ENCODE data around the gene SIX6.

The SIX6 gene

DNA sequence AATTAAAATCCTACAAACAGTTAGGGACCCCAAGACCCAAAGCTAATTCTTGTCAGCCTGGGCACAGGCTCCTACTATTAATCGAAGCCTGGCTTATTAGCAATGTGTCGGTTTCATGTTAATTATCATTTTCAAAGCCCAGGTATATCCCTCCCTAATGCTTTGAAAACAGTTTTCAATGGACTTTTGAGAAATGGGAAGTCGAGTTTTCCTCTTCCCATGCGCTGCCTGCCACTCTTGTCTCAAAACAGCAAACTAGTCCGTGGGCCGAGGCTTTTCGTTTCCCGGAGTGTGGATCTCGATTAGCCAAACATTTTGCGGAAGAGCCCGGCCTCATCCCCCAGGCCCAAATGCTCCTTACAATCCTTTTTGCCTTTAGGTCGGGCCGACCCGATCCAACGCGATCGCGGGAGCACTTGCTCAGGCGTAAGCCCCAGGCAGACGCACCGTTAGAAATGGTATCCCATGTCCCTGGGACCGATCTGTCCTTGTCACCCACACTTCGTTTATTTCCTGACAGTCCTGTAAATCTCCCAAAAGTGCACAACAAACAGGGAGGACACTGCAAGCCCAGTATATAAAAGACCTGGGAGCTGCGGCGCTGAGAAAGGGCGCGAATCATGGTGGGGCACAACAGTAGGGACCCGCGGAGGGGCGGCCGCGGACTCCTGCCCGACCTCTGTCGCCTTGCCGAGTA, 1.5 kb downstream of the SIX6 start:
- no peaks in the 10 kb centered on the region for H3K36me3 ChIP-seq (ENCODE audit: control insufficient read depth, insufficient read depth, low read length)
- no peak overlapping the region for H2BK15ac ChIP-seq (replicated peaks; ENCODE audit: low read depth)
- WGBS (ENCODE audit: extremely low coverage, insufficient coverage, low lambda C conversion rate): no CpG with 5 or more reads among the region's 35 CpGs
- H3K4me2 ChIP-seq (ENCODE audit: low read length): peak overlapping the region; percentile 20
- H3K23ac ChIP-seq (ENCODE audit: low read length): no peak overlapping the region
- H3K56ac ChIP-seq (ENCODE audit: low read length): no peak overlapping the region
- H3K9ac ChIP-seq (ENCODE audit: low read length): no peak overlapping the region
- no peak overlapping the region for H4K8ac ChIP-seq (ENCODE audit: low read depth, low read length)
- peaks cover 77% of the 10 kb centered on the region for H3K27me3 ChIP-seq (ENCODE audit: insufficient read depth, low read length, poor library complexity)
- H3K27ac ChIP-seq (ENCODE audit: low read depth, low read length): no peak overlapping the region
- no peak overlapping the region for H4K5ac ChIP-seq (ENCODE audit: low read length)
- H2BK120ac ChIP-seq (ENCODE audit: low read depth, low read length): no peak overlapping the region
- H3K18ac ChIP-seq (ENCODE audit: low read length): no peak overlapping the region
- peaks cover 3% of the 10 kb centered on the region for H3K4me1 ChIP-seq (ENCODE audit: control insufficient read depth, low read depth, low read length)
- no peak overlapping the region for H2AK5ac ChIP-seq (ENCODE audit: low read length)
- no peak overlapping the region for H3K4ac ChIP-seq (ENCODE audit: low read depth, low read length)
- no peaks in the 10 kb centered on the region for H3K79me1 ChIP-seq (ENCODE audit: low read length)
- DNase-seq: peak; percentile 32
- H3K79me2 ChIP-seq (ENCODE audit: control insufficient read depth, insufficient read depth, low read length): no peaks in the 10 kb centered on the region
- H3K4me3 ChIP-seq (ENCODE audit: low read length): no peak overlapping the region
- H2BK5ac ChIP-seq (ENCODE audit: low read length): no peak overlapping the region

DNA sequence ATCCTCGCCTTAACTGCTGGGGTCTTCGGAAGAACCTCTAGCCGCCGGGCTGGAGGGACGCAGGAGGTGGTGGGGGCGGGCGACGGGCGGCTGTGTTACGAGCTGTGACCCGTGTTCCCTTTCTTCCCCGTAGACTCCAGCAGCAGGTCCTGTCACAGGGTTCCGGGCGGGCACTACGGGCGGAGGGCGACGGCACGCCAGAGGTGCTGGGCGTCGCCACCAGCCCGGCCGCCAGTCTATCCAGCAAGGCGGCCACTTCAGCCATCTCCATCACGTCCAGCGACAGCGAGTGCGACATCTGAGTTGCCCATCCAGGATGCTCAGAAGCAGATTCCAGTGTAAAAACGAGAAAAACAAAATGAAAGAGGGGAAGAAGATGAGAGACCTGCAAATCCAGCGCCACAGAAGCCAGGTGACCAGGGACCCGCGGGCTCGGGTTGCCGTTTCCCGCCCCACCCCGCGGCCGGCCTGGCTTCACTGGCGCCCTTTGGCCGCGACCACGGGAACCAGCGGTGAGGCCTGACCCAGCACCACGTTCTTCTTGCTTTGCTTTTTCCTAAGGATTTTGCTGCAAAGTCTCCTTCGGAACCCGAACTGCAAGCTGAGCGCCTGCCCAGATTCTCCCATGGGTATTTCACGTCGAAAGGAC, 2.1 kb downstream of the SIX6 start:
- H2BK120ac ChIP-seq (ENCODE audit: low read depth, low read length): no peak overlapping the region
- H3K4ac ChIP-seq (ENCODE audit: low read depth, low read length): no peak overlapping the region
- H3K27ac ChIP-seq (ENCODE audit: low read depth, low read length): no peak overlapping the region
- no peak overlapping the region for H4K5ac ChIP-seq (ENCODE audit: low read length)
- H3K9ac ChIP-seq (ENCODE audit: low read length): no peak overlapping the region
- H2AK5ac ChIP-seq (ENCODE audit: low read length): no peak overlapping the region
- H3K27me3 ChIP-seq (ENCODE audit: insufficient read depth, low read length, poor library complexity): peaks cover 70% of the 10 kb centered on the region
- no peak overlapping the region for H2BK5ac ChIP-seq (ENCODE audit: low read length)
- no peak overlapping the region for H3K23ac ChIP-seq (ENCODE audit: low read length)
- no peak overlapping the region for H3K56ac ChIP-seq (ENCODE audit: low read length)
- no peak overlapping the region for H3K18ac ChIP-seq (ENCODE audit: low read length)
- H3K79me1 ChIP-seq (ENCODE audit: low read length): no peaks in the 10 kb centered on the region
- H3K4me2 ChIP-seq (ENCODE audit: low read length): peak overlapping the region; percentile 20
- H3K79me2 ChIP-seq (ENCODE audit: control insufficient read depth, insufficient read depth, low read length): no peaks in the 10 kb centered on the region
- peaks cover 3% of the 10 kb centered on the region for H3K4me1 ChIP-seq (ENCODE audit: control insufficient read depth, low read depth, low read length)
- no CpG with 5 or more reads among the region's 49 CpGs for WGBS (ENCODE audit: extremely low coverage, insufficient coverage, low lambda C conversion rate)
- no peak for DNase-seq
- H2BK15ac ChIP-seq (replicated peaks; ENCODE audit: low read depth): no peak overlapping the region
- H3K4me3 ChIP-seq (ENCODE audit: low read length): no peak overlapping the region
- no peaks in the 10 kb centered on the region for H3K36me3 ChIP-seq (ENCODE audit: control insufficient read depth, insufficient read depth, low read length)
- no peak overlapping the region for H4K8ac ChIP-seq (ENCODE audit: low read depth, low read length)

DNA sequence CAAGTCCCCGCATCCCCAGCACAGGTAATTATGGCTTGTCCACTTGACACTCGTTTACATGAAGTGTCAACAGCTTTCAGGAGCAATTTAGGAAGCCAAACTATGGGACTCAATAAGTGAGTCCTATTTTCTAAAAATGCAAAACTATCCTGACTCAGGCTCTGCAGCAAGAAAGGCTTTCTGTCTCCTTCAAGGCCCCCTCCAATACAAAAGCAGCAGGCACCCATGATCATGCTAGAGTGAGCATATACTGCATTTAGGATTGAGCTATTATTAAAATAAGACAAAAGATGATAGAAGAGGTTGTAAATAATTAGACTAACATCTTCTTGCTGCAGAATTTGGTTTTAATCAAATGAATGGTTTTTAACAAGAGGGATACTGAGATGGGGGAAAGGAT, 3.2 kb downstream of the SIX6 start:
- H3K79me1 ChIP-seq (ENCODE audit: low read length): no peaks in the 10 kb centered on the region
- peaks cover 3% of the 10 kb centered on the region for H3K4me1 ChIP-seq (ENCODE audit: control insufficient read depth, low read depth, low read length)
- no peak overlapping the region for H2BK120ac ChIP-seq (ENCODE audit: low read depth, low read length)
- H4K8ac ChIP-seq (ENCODE audit: low read depth, low read length): no peak overlapping the region
- no peak overlapping the region for H3K9ac ChIP-seq (ENCODE audit: low read length)
- no peak overlapping the region for H3K4ac ChIP-seq (ENCODE audit: low read depth, low read length)
- H3K27ac ChIP-seq (ENCODE audit: low read depth, low read length): no peak overlapping the region
- H3K4me3 ChIP-seq (ENCODE audit: low read length): no peak overlapping the region
- H3K23ac ChIP-seq (ENCODE audit: low read length): no peak overlapping the region
- H3K27me3 ChIP-seq (ENCODE audit: insufficient read depth, low read length, poor library complexity): peaks cover 61% of the 10 kb centered on the region
- H3K18ac ChIP-seq (ENCODE audit: low read length): no peak overlapping the region
- H2AK5ac ChIP-seq (ENCODE audit: low read length): no peak overlapping the region
- no peak overlapping the region for H2BK15ac ChIP-seq (replicated peaks; ENCODE audit: low read depth)
- H3K4me2 ChIP-seq (ENCODE audit: low read length): no peak overlapping the region
- no peak overlapping the region for H4K5ac ChIP-seq (ENCODE audit: low read length)
- H3K36me3 ChIP-seq (ENCODE audit: control insufficient read depth, insufficient read depth, low read length): no peaks in the 10 kb centered on the region
- WGBS (ENCODE audit: extremely low coverage, insufficient coverage, low lambda C conversion rate): no CpG with 5 or more reads among the region's 2 CpGs
- H3K56ac ChIP-seq (ENCODE audit: low read length): no peak overlapping the region
- no peak for DNase-seq
- no peaks in the 10 kb centered on the region for H3K79me2 ChIP-seq (ENCODE audit: control insufficient read depth, insufficient read depth, low read length)
- H2BK5ac ChIP-seq (ENCODE audit: low read length): no peak overlapping the region

DNA sequence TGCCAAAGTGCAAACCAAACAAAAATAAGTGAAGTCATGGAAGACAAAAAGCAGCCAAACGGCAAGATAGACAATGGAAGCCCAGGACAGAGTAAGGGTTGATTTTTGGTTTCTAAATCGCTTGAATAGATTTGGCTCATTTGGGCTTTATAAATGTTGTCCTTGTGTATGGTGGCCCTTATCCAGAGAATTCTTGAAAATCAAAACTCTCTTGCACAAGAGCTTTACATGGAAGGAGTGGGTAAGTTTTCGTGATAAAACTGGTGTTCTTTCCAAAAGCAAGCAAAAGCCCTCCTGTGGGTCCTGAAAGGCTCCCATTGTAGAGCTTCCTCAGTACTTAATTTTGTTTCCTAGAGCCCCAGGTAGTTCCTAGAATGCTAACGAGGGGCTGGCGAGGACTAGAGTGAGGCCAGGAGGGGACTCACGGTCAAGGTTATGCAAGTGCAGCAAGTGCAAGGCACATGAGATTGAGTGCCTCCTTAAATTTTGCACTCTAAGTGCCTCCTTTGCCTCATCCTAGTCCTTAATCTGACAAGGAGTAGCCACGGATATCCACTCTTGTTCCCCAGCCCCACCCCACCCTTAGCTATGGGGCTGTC, 4.1 kb downstream of the SIX6 start:
- Histone ChIP-seq H3K18ac (ENCODE audit: low read length) (no peak overlapping the region), H3K56ac (ENCODE audit: low read length) (no peak overlapping the region), H4K8ac (ENCODE audit: low read depth, low read length) (no peak overlapping the region), H3K4ac (ENCODE audit: low read depth, low read length) (no peak overlapping the region), H3K4me1 (ENCODE audit: control insufficient read depth, low read depth, low read length) (peaks cover 3% of the 10 kb centered on the region), H2AK5ac (ENCODE audit: low read length) (no peak overlapping the region), H3K9ac (ENCODE audit: low read length) (no peak overlapping the region), H3K27ac (ENCODE audit: low read depth, low read length) (no peak overlapping the region), H3K27me3 (ENCODE audit: insufficient read depth, low read length, poor library complexity) (peaks cover 53% of the 10 kb centered on the region), H3K23ac (ENCODE audit: low read length) (no peak overlapping the region), H2BK15ac (replicated peaks; ENCODE audit: low read depth) (no peak overlapping the region), H3K4me3 (ENCODE audit: low read length) (no peak overlapping the region), H2BK120ac (ENCODE audit: low read depth, low read length) (no peak overlapping the region), H3K79me2 (ENCODE audit: control insufficient read depth, insufficient read depth, low read length) (no peaks in the 10 kb centered on the region), H3K79me1 (ENCODE audit: low read length) (no peaks in the 10 kb centered on the region), H4K5ac (ENCODE audit: low read length) (no peak overlapping the region), H2BK5ac (ENCODE audit: low read length) (no peak overlapping the region), H3K4me2 (ENCODE audit: low read length) (no peak overlapping the region), H3K36me3 (ENCODE audit: control insufficient read depth, insufficient read depth, low read length) (no peaks in the 10 kb centered on the region)
- WGBS (ENCODE audit: extremely low coverage, insufficient coverage, low lambda C conversion rate): no CpG with 5 or more reads among the region's 7 CpGs
- DNase-seq: peak; percentile 26

DNA sequence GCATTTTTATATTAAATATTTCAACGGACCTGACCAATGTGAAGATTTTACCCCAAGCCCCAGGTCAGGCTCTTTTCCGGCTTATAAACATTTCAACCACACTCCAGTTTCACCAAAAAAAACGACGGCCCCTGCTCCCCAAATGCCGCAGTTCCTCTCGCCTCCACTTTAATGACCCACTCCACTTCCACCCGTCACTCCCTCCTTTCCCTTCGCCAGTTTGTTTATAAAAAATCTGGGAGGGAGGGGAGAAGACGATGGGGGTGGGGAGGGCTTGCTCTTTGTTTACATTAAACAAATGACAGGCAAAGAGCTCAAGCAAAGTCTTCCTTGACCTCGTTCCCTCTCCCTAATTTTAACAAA, 5.4 kb downstream of the SIX6 start:
- Histone ChIP-seq H3K9ac (ENCODE audit: low read length) (peak overlapping the region; percentile 69), H3K27me3 (ENCODE audit: insufficient read depth, low read length, poor library complexity) (peaks cover 44% of the 10 kb centered on the region), H3K23ac (ENCODE audit: low read length) (no peak overlapping the region), H3K79me1 (ENCODE audit: low read length) (no peaks in the 10 kb centered on the region), H3K4me2 (ENCODE audit: low read length) (peak overlapping the region; percentile 67), H2BK120ac (ENCODE audit: low read depth, low read length) (no peak overlapping the region), H2BK5ac (ENCODE audit: low read length) (no peak overlapping the region), H3K4me3 (ENCODE audit: low read length) (peak overlapping the region; percentile 37), H4K5ac (ENCODE audit: low read length) (no peak overlapping the region), H3K18ac (ENCODE audit: low read length) (peak overlapping the region; percentile 3), H3K4me1 (ENCODE audit: control insufficient read depth, low read depth, low read length) (peaks cover 3% of the 10 kb centered on the region), H2AK5ac (ENCODE audit: low read length) (no peak overlapping the region), H3K27ac (ENCODE audit: low read depth, low read length) (no peak overlapping the region), H3K56ac (ENCODE audit: low read length) (peak overlapping the region; percentile 84), H3K36me3 (ENCODE audit: control insufficient read depth, insufficient read depth, low read length) (no peaks in the 10 kb centered on the region), H3K79me2 (ENCODE audit: control insufficient read depth, insufficient read depth, low read length) (no peaks in the 10 kb centered on the region), H3K4ac (ENCODE audit: low read depth, low read length) (no peak overlapping the region), H2BK15ac (replicated peaks; ENCODE audit: low read depth) (no peak overlapping the region), H4K8ac (ENCODE audit: low read depth, low read length) (no peak overlapping the region)
- DNase-seq: no peak
- WGBS (ENCODE audit: extremely low coverage, insufficient coverage, low lambda C conversion rate): no CpG with 5 or more reads among the region's 10 CpGs

Measured in mesendoderm (in vitro differentiated cells).